ENCODE measurements around the gene ELMO1.

DNA sequence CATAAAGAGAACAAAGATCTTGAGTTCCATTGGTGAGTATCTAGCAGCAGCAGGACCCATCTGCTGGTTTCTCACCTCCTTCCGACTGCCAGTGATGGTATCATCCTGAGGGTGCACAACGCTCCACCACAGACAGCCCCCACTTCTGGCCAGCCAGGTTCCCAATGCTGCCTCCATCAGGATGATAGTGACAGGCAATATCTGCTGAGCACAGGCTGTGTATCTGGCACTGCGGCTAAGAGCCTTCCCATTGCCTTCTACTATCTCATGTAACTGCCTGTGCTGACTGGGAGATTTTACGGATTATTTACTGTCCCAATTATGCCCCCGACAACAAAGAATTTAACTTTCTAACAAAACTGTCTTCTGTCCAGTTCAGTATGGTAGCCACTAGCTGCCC lies 372.0 kb downstream of the ELMO1 start:
- TF ChIP-seq, protein P1, sequence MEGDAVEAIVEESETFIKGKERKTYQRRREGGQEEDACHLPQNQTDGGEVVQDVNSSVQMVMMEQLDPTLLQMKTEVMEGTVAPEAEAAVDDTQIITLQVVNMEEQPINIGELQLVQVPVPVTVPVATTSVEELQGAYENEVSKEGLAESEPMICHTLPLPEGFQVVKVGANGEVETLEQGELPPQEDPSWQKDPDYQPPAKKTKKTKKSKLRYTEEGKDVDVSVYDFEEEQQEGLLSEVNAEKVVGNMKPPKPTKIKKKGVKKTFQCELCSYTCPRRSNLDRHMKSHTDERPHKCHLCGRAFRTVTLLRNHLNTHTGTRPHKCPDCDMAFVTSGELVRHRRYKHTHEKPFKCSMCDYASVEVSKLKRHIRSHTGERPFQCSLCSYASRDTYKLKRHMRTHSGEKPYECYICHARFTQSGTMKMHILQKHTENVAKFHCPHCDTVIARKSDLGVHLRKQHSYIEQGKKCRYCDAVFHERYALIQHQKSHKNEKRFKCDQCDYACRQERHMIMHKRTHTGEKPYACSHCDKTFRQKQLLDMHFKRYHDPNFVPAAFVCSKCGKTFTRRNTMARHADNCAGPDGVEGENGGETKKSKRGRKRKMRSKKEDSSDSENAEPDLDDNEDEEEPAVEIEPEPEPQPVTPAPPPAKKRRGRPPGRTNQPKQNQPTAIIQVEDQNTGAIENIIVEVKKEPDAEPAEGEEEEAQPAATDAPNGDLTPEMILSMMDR (conservative IDR thresholded peaks at IDR 0.05; ENCODE audit: low read depth, low read length) = no peak
- no peak for TF ChIP-seq EZH2 (IDR thresholded peaks at IDR 0.05; ENCODE audit: borderline replicate concordance, low read depth, low read length, poor library complexity, severe bottlenecking)

Data from A673 (cell line).